HepG2 (cell line): ENCODE data around the gene ATG16L2. TPM values are rescaled to one million over a fixed set of nuclear protein-coding genes. Genes with fewer than 3 reads are reported as not detected.

Source experiments
- BCLAF1 ChIP-seq: fragments of 450-650 bp; IDR thresholded peaks from 2 replicates; pipeline ENCODE4 v1.6.1; 2017; ENCODE audit warnings: mild to moderate bottlenecking
- DNMT1 ChIP-seq: sonication (generic); formaldehyde crosslinking; IDR thresholded peaks from 2 replicates; pipeline ENCODE4 v1.5.1; 2020; ENCODE audit warnings: mild to moderate bottlenecking, missing genetic modification reagents
- GABPA ChIP-seq, 2 experiments: IDR thresholded peaks; 2 replicates each; pipeline ENCODE4 v1.6.1; 2011 to 2016; ENCODE audit warnings: low read depth in 2 of 2, low read length in 1 of 2, missing biosample characterization in 1 of 2, missing genetic modification characterization in 1 of 2
- HDAC1 ChIP-seq: sonication (generic); formaldehyde crosslinking; IDR thresholded peaks from 2 replicates; pipeline ENCODE4 v1.5.1; 2020; ENCODE audit warnings: mild to moderate bottlenecking, missing genetic modification reagents
- JUN ChIP-seq: sonication (generic); formaldehyde crosslinking; IDR thresholded peaks from 2 replicates; pipeline ENCODE4 v1.4.0; 2020; ENCODE audit warnings: mild to moderate bottlenecking, missing genetic modification reagents
- RAD21 ChIP-seq: fragments of 450-650 bp; formaldehyde crosslinking; IDR thresholded peaks from 2 replicates; pipeline ENCODE4 v1.5.0; 2020; ENCODE audit warnings: mild to moderate bottlenecking
- REL ChIP-seq: sonication (generic); formaldehyde crosslinking; conservative IDR thresholded peaks from 2 replicates; pipeline ENCODE4 v1.8.0; 2022; ENCODE audit warnings: mild to moderate bottlenecking, missing genetic modification reagents, moderate library complexity
- SIX4 ChIP-seq: sonication (generic); formaldehyde crosslinking; IDR thresholded peaks from 2 replicates; pipeline ENCODE4 v1.4.0; 2020; ENCODE audit warnings: missing genetic modification reagents
- WIZ ChIP-seq: sonication (generic); formaldehyde crosslinking; IDR thresholded peaks from 2 replicates; pipeline ENCODE4 v1.5.1; 2020; ENCODE audit warnings: mild to moderate bottlenecking, missing genetic modification reagents
- ZBTB34 ChIP-seq: sonication (generic); formaldehyde crosslinking; IDR thresholded peaks from 2 replicates; pipeline ENCODE4 v1.8.0; 2022; ENCODE audit warnings: mild to moderate bottlenecking, missing genetic modification reagents
- ZC3H4 ChIP-seq: sonication (generic); formaldehyde crosslinking; IDR thresholded peaks from 2 replicates; pipeline ENCODE4 v1.4.0; 2020; ENCODE audit warnings: missing genetic modification reagents, borderline replicate concordance
- ZNF224 ChIP-seq: sonication (generic); formaldehyde crosslinking; IDR thresholded peaks from 2 replicates; pipeline ENCODE4 v1.5.0; 2020; ENCODE audit warnings: mild to moderate bottlenecking, missing genetic modification reagents
- ZNF354B ChIP-seq: sonication (generic); formaldehyde crosslinking; IDR thresholded peaks from 2 replicates; pipeline ENCODE4 v1.8.0; 2022; ENCODE audit warnings: mild to moderate bottlenecking, missing genetic modification reagents
- ZNF383 ChIP-seq: sonication (generic); formaldehyde crosslinking; IDR thresholded peaks from 2 replicates; pipeline ENCODE4 v1.4.0; 2020; ENCODE audit warnings: missing genetic modification reagents, mild to moderate bottlenecking, borderline replicate concordance
- ZNF572 ChIP-seq: sonication (generic); formaldehyde crosslinking; IDR thresholded peaks from 2 replicates; pipeline ENCODE4 v1.5.1; 2020; ENCODE audit warnings: mild to moderate bottlenecking, missing genetic modification reagents
- ZNF609 ChIP-seq: sonication (generic); formaldehyde crosslinking; IDR thresholded peaks from 2 replicates; pipeline ENCODE4 v1.4.0; 2020; ENCODE audit warnings: mild to moderate bottlenecking, missing genetic modification reagents, borderline replicate concordance
- ZNF747 ChIP-seq: sonication (generic); formaldehyde crosslinking; IDR thresholded peaks from 2 replicates; pipeline ENCODE4 v1.8.1; 2023; ENCODE audit warnings: missing genetic modification reagents, mild to moderate bottlenecking, borderline replicate concordance
- ZNF788 ChIP-seq: sonication (generic); formaldehyde crosslinking; IDR thresholded peaks from 2 replicates; pipeline ENCODE4 v1.5.0; 2020; ENCODE audit warnings: mild to moderate bottlenecking, missing genetic modification reagents, borderline replicate concordance
- ZNF883 ChIP-seq: sonication (generic); formaldehyde crosslinking; IDR thresholded peaks from 2 replicates; pipeline ENCODE4 v1.5.1; 2020; ENCODE audit warnings: mild to moderate bottlenecking, missing genetic modification reagents; ENCODE audit errors: not compliant biosample characterization
- polyA plus RNA-seq, 8 experiments: library from polyadenylated mRNA; depleted of rRNA in 3 of 8; stranded (reverse) in 7 of 8; unstranded in 1 of 8; fragments of >200 nt; fragmentation: Illumina TruSeq in 4 of 8; extraction: Trizol in 4 of 8; gene quantifications; 2 replicates each; pipeline versions ENCODE4 v1.2.1 to v1.2.3, GENCODE V29; 2011 to 2016; ENCODE audit warnings: low read depth in 4 of 8, missing spikeins in 1 of 8, mixed read lengths in 1 of 8; ENCODE audit not compliant: insufficient read depth in 1 of 8
- total RNA-seq, 5 experiments: library from RNA; depleted of rRNA; stranded (reverse); fragments of >200 nt; fragmentation: Illumina TruSeq; extraction: Trizol; gene quantifications; 2 replicates each; pipeline ENCODE4 v1.2.3, GENCODE V29; 2016; ENCODE audit warnings: low read depth in 1 of 5

The ATG16L2 gene
- total and polyA plus RNA-seq, 2 of the 13 experiments (the other 11 are each of a cell fraction or from before 2014, with no cell fraction given), result 6.2 to 14.8 TPM

GRCh38 chr11:72814286-72815109, at the start of gene ATG16L2 (continued):
- TF ChIP-seq ZC3H4 (CRISPR knock-in tag) (no peak), WIZ (CRISPR knock-in tag) (peak; percentile 41; the same call in 1 of the 2 replicates), ZBTB34 (CRISPR knock-in tag) (no peak), GABPA (IDR thresholded peaks at IDR 0.05; ENCODE audit: low read depth, low read length) (no peak), GABPA (CRISPR knock-in tag; IDR thresholded peaks at IDR 0.05; ENCODE audit: low read depth) (no peak), ZNF747 (CRISPR knock-in tag) (peak; percentile 60; the same call in 1 of the 2 replicates), DNMT1 (CRISPR knock-in tag) (0 out of 2 replicates have a peak, but pooled peaks have one; percentile 37), ZNF572 (CRISPR knock-in tag) (0 out of 2 replicates have a peak, but pooled peaks have one; percentile 16), HDAC1 (CRISPR knock-in tag) (peak; percentile 39; the same call in 1 of the 2 replicates), ZNF788 (CRISPR knock-in tag) (peak; percentile 70; the same call in 1 of the 2 replicates), RAD21 (CRISPR knock-in tag) (0 out of 2 replicates have a peak, but pooled peaks have one; percentile 57), SIX4 (CRISPR knock-in tag) (no peak), ZNF354B (no peak), REL (0 out of 2 replicates have a peak, but pooled peaks have one; percentile 2), BCLAF1 (no peak), ZNF383 (CRISPR knock-in tag) (no peak), ZNF883 (peak; percentile 16), ZNF609 (CRISPR knock-in tag) (0 out of 2 replicates have a peak, but pooled peaks have one; percentile 9), JUN (CRISPR knock-in tag) (no peak), ZNF224 (CRISPR knock-in tag) (no peak)
